Esophagus muscularis mucosa (tissue), 4 donors: ENCODE data around the gene KRTAP10-11.

Experiments used
- EP300 ChIP-seq: sonication (generic); formaldehyde crosslinking; IDR thresholded peaks from one replicate; pipeline ENCODE4 v1.6.1; 2017; ENCODE audit warnings: antibody characterized with exemption
- POLR2A ChIP-seq: fragments of 450-650 bp; IDR thresholded peaks from one replicate; pipeline ENCODE4 v1.6.1; 2017; ENCODE audit warnings: antibody characterized with exemption, moderate library complexity, mild to moderate bottlenecking, low read depth
- POLR2AphosphoS5 ChIP-seq, 2 donors: sonication (generic); formaldehyde crosslinking; IDR thresholded peaks; one replicate each; pipeline ENCODE4 v1.6.1; 2017; ENCODE audit warnings: antibody characterized with exemption in 2 of 2
- TF ChIP-seq, protein P1 (sequence below), 3 experiments: fragments of 200-600 bp in 2 of 3; fragments of 450-650 bp in 1 of 3; sonication (generic) in 2 of 3; IDR thresholded peaks; one replicate each; pipeline ENCODE4 v1.5.1; 2017 to 2019; ENCODE audit warnings: antibody characterized with exemption in 3 of 3, mild to moderate bottlenecking in 2 of 3, moderate library complexity in 1 of 3

DNA sequence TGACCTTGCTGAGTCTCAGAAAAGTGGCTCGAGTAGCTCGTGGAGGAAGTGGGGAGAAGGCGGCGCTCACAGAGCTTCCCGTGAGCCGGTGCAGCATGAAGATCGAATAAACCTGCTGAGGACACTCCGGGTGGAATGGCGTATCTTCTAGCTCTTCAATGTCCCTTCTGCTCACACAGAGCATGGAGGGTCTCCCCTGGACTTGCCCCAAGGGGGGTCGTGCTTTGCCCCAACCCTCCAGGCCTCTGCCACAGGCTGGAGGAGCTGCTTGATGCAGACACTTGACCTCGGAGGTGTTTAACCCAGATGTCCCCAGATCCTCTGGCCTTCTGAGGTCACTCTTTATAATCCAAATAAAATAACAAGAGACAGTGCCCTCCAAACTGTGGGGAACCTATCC, 48.6 kb downstream of the KRTAP10-11 start:
- TF ChIP-seq, protein P1, sequence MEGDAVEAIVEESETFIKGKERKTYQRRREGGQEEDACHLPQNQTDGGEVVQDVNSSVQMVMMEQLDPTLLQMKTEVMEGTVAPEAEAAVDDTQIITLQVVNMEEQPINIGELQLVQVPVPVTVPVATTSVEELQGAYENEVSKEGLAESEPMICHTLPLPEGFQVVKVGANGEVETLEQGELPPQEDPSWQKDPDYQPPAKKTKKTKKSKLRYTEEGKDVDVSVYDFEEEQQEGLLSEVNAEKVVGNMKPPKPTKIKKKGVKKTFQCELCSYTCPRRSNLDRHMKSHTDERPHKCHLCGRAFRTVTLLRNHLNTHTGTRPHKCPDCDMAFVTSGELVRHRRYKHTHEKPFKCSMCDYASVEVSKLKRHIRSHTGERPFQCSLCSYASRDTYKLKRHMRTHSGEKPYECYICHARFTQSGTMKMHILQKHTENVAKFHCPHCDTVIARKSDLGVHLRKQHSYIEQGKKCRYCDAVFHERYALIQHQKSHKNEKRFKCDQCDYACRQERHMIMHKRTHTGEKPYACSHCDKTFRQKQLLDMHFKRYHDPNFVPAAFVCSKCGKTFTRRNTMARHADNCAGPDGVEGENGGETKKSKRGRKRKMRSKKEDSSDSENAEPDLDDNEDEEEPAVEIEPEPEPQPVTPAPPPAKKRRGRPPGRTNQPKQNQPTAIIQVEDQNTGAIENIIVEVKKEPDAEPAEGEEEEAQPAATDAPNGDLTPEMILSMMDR (IDR thresholded peaks at IDR 0.05) = no peak
- TF ChIP-seq POLR2AphosphoS5 (IDR thresholded peaks at IDR 0.05) (no peak), POLR2A (no peak), EP300 (no peak)
